Testis (tissue), 3 donors: ENCODE measurements around the gene PPP2R1B. TPM values are rescaled to one million over a fixed set of nuclear protein-coding genes. Genes with fewer than 3 reads are reported as not detected.

Source experiments
- DNase-seq: peaks from one replicate; pipeline ENCODE4 v3.0.0-alpha.2; 2019
- H3K27ac ChIP-seq, 2 donors: fragments of 200-600 bp; sonication (generic); one replicate each; pipeline ENCODE4 v1.5.1; 2019
- H3K27me3 ChIP-seq: fragments of 200-600 bp; sonication (generic); one replicate; pipeline ENCODE4 v1.5.1; 2019
- H3K36me3 ChIP-seq: fragments of 200-600 bp; sonication (generic); one replicate; pipeline ENCODE4 v1.5.1; 2017; ENCODE audit warnings: low read depth; ENCODE audit errors: missing control alignments
- H3K4me1 ChIP-seq: fragments of 200-600 bp; sonication (generic); one replicate; pipeline ENCODE4 v1.5.1; 2019
- H3K4me3 ChIP-seq, 2 donors: fragments of 200-600 bp; sonication (generic); one replicate each; pipeline ENCODE4 v1.5.1; 2017 to 2019
- H3K9me3 ChIP-seq: fragments of 200-600 bp; sonication (generic); one replicate; pipeline ENCODE4 v1.5.1; 2017
- CTCF ChIP-seq, 3 experiments: fragments of 450-650 bp in 2 of 3; fragments of 200-600 bp in 1 of 3; sonication (generic) in 1 of 3; IDR thresholded peaks; one replicate each; pipeline ENCODE4 v1.5.1; 2016 to 2019; ENCODE audit warnings: antibody characterized with exemption in 3 of 3, mild to moderate bottlenecking in 2 of 3, moderate library complexity in 1 of 3
- POLR2A ChIP-seq: fragments of 450-650 bp; IDR thresholded peaks from one replicate; pipeline ENCODE4 v1.6.1; 2017; ENCODE audit warnings: antibody characterized with exemption, mild to moderate bottlenecking, moderate library complexity
- WGBS, 2 donors: methylation state at CpG; one replicate each; pipeline ENCODE4 v1.1.5; 2018; 5-methylcytosine and 5-hydroxymethylcytosine counted together
- intact Hi-C: fragments of 100-400 bp; cut with DNase I; formaldehyde crosslinking; loops from one replicate; pipeline ENCODE4 v1.15.1; 2023; ENCODE audit warnings: low total_unique reads
- polyA plus RNA-seq: library from polyadenylated mRNA; stranded (reverse); fragments of 350-450 nt; fragmentation: Illumina TruSeq; extraction: RNeasy Lipid Tissue Mini Kit (QIAGEN cat#74804); gene quantifications from one replicate; pipeline ENCODE4 v1.2.3, GENCODE V29; 2014; ENCODE audit warnings: low read depth, low replicate concordance; ENCODE audit not compliant: insufficient read depth
- total RNA-seq, 2 donors: library from RNA; depleted of rRNA; stranded (reverse); fragments of >200 nt; gene quantifications; one replicate each; pipeline ENCODE4 v1.2.3, GENCODE V29; 2016

Gene PPP2R1B
- total and polyA plus RNA-seq, 3 donors from 2014 or later: 67.2 to 115 (median 75.8) TPM

GRCh38 chr11:111724615-111725129, 41.5 kb downstream of the PPP2R1B start:
- Histone ChIP-seq H3K4me3 (no peak overlapping the region), H3K27ac (no peak overlapping the region), H3K9me3 (no peaks in the 10 kb centered on the region), H3K27me3 (no peaks in the 10 kb centered on the region), H3K36me3 (no peaks in the 10 kb centered on the region), H3K4me1 (no peaks in the 10 kb centered on the region)
- WGBS, 2 donors: 94 to 95% methylated on average over 11 of the region's 11 CpGs
- TF ChIP-seq POLR2A (no peak), CTCF (IDR thresholded peaks at IDR 0.05) (no peak)
- DNase-seq: no peak
- intact Hi-C loops: no loop called here

- WGBS, 2 donors: 81 to 90% methylated on average over 11 to 15 of the region's 15 CpGs
- no peaks in the 10 kb centered on the region for H3K9me3 ChIP-seq
Observed at GRCh38 chr11:111723595-111723994, 42.6 kb downstream of the PPP2R1B start.

GRCh38 chr11:111722501-111722900, 43.7 kb downstream of the PPP2R1B start:
- no peaks in the 10 kb centered on the region for H3K36me3 ChIP-seq
- 91 to 92% methylated on average over 8 of the region's 8 CpGs for WGBS, 2 donors
- intact Hi-C loops: no loop called here
- no peak for DNase-seq
- H3K27me3 ChIP-seq: no peaks in the 10 kb centered on the region
- H3K9me3 ChIP-seq: no peaks in the 10 kb centered on the region
- no peak overlapping the region for H3K27ac ChIP-seq
- no peaks in the 10 kb centered on the region for H3K4me1 ChIP-seq
- TF ChIP-seq CTCF (IDR thresholded peaks at IDR 0.05): no peak
- TF ChIP-seq POLR2A: no peak
- H3K4me3 ChIP-seq: no peak overlapping the region

More at GRCh38 chr11:111723595-111723994, 42.6 kb downstream of the PPP2R1B start:
- no peaks in the 10 kb centered on the region for H3K27me3 ChIP-seq
- no peak overlapping the region for H3K27ac ChIP-seq
- TF ChIP-seq CTCF (IDR thresholded peaks at IDR 0.05): no peak
- H3K4me3 ChIP-seq: no peak overlapping the region
- H3K4me1 ChIP-seq: no peaks in the 10 kb centered on the region
- intact Hi-C loops: no loop called here
- H3K36me3 ChIP-seq: no peaks in the 10 kb centered on the region
- DNase-seq: no peak

- intact Hi-C loops: no loop called here
Observed at GRCh38 chr11:111720801-111721494, 45.2 kb downstream of the PPP2R1B start.

More at GRCh38 chr11:111720801-111721494, 45.2 kb downstream of the PPP2R1B start:
- no peak for DNase-seq
- H3K4me3 ChIP-seq: no peak overlapping the region
- H3K27ac ChIP-seq: no peak overlapping the region
- no peaks in the 10 kb centered on the region for H3K4me1 ChIP-seq
- WGBS, 2 donors: 77 to 80% methylated on average over 7 of the region's 7 CpGs
- H3K9me3 ChIP-seq: no peaks in the 10 kb centered on the region
- no peaks in the 10 kb centered on the region for H3K36me3 ChIP-seq
- no peaks in the 10 kb centered on the region for H3K27me3 ChIP-seq
- no peak for TF ChIP-seq POLR2A
- TF ChIP-seq CTCF (IDR thresholded peaks at IDR 0.05): no peak
